ENCODE results near the gene BPTF.
"Not testable (repeated sequence)": the region's sequence is repeated elsewhere in the genome, so short reads cannot be mapped to it uniquely, and the experiment has no call there.

The BPTF gene

DNA sequence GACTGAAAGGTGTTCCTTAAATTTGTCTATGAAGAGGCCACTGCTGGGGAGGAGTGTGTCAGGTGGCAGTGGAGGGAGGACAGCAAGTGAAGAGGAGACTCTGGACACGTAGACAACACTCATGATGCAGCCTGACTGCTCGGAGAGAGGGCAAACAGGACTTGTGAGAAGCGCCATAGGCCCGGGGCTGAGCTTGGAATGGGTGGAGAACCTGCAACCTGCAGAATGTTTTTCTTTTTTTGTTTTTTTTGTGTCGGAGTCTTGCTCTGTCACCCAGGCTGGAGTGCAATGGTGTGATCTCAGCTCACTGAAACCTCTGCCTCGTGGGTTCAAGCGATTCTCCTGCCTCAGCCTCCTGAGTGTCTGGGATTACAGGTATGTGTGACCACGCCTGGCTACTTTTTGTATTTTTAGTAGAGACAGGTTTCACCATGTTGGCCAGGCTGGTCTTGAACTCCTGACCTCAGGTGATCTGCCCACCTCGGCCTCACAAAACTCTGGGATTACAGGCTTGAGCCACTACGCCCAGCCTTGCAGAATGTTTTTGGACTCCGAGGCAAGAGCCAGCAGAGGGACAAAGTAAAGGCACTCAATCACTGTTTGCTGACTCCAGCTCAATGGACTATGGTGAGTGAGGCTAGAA lies 189.9 kb downstream of the BPTF start:
- DNase-seq: no peak

GRCh38 chr17:68016838-68017237 lies 191.5 kb downstream of the BPTF start:
- no peak for DNase-seq

GRCh38 chr17:68018493-68018892 lies 193.2 kb downstream of the BPTF start:
- DNase-seq: not testable (repeated sequence)

DNA sequence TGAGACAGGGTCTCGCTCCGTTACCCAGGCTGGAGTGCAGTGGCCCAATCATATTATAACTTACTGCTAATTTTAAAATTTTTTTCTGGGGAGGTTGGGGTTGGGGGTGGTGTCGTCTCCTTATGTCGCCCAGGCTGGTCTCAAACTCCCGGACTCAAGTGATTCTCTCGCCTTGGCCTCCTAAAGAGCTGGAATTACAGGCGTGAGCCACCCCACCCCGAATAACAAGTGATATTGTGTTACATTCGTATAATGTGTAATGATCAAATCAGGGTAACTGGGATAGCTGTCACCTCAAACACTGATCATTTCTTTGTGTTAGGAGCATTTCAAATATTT lies 194.0 kb downstream of the BPTF start:
- no peak for DNase-seq

GRCh38 chr17:68019675-68020408 lies 194.5 kb downstream of the BPTF start:
- peak; percentile 95 to 98 (median 96) for DNase-seq

GRCh38 chr17:68020409-68020756 lies 195.1 kb downstream of the BPTF start:
- DNase-seq: peak in 1 of 3 experiments; percentile 89

GRCh38 chr17:68020791-68021190 lies 195.5 kb downstream of the BPTF start:
- not testable (repeated sequence) for DNase-seq

- DNase-seq: peak in 1 of 3 experiments; percentile 25
Measured at GRCh38 chr17:68021963-68022362, 196.7 kb downstream of the BPTF start.

DNA sequence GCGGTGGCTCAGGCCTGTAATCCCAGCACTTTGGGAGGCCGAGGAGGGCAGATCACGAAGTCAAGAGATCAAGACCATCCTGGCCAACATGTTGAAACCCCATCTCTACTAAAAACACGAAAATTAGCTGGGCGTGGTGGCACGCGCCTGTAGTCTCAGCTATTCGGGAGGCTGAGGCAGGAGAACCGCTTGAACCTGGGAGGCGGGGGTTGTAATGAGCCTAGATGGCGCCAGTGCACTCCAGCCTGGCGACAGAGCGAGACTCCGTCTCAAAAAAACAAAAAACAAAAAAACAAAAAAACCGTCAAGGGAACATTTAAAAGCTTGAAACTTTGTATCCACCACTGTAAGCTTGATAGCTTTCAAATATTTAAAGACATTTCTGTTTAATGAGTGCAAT lies 197.2 kb downstream of the BPTF start:
- not testable (repeated sequence) for DNase-seq

- DNase-seq: peak in 1 of 3 experiments; percentile 23
Measured at GRCh38 chr17:68029512-68030215, 204.4 kb downstream of the BPTF start.
